ENCODE measurements around the gene RNF5. TPM values are rescaled to one million over a fixed set of nuclear protein-coding genes. Genes with fewer than 3 reads are reported as not detected.
A peak's percentile ranks its signal among the peaks of the same experiment; 100 is the strongest.

The RNF5 gene
- total and polyA plus RNA-seq, 10 of the 15 experiments (the other 5 are each of a cell fraction or from before 2014, with no cell fraction given), result 31.4 to 114 (median 62.8) TPM

- TF ChIP-seq SKIL (IDR thresholded peaks at IDR 0.05; ENCODE audit: low read depth, poor library complexity, severe bottlenecking) (peak; percentile 92), ELK1 (IDR thresholded peaks at IDR 0.05; ENCODE audit: low read depth, low read length) (no peak), NFYB (IDR thresholded peaks at IDR 0.05; ENCODE audit: insufficient read depth, low read depth, low read length) (peak; percentile 99), CHD1 (IDR thresholded peaks at IDR 0.05; ENCODE audit: low read depth, low read length) (no peak), ZNF274 (IDR thresholded peaks at IDR 0.05; ENCODE audit: insufficient read depth, insufficient read length) (no peak), PAX8 (IDR thresholded peaks at IDR 0.05) (no peak), MYB (IDR thresholded peaks at IDR 0.05; ENCODE audit: borderline replicate concordance, low read depth, low read length) (no peak), SIN3A (IDR thresholded peaks at IDR 0.05; ENCODE audit: low read depth, low read length) (peak; percentile 79; the same call in 1 of the 2 replicates), NFIC (IDR thresholded peaks at IDR 0.05; ENCODE audit: low read depth, low read length) (no peak), CBX5 (IDR thresholded peaks at IDR 0.05; ENCODE audit: low read depth) (no peak), PRDM15 (CRISPR knock-in tag; IDR thresholded peaks at IDR 0.05) (no peak), BCL11A (IDR thresholded peaks at IDR 0.05; ENCODE audit: low read depth, low read length) (no peak), PKNOX1 (IDR thresholded peaks at IDR 0.05) (peak; percentile 100), IKZF1 (conservative IDR thresholded peaks at IDR 0.05) (no peak), FOS (IDR thresholded peaks at IDR 0.05; ENCODE audit: borderline replicate concordance, extremely low read depth, insufficient read length) (peak; percentile 95), POU2F2 (IDR thresholded peaks at IDR 0.05; ENCODE audit: borderline replicate concordance, low read depth, low read length) (peak; percentile 3; the same call in 1 of the 3 replicates), E4F1 (IDR thresholded peaks at IDR 0.05; ENCODE audit: borderline replicate concordance, partially characterized antibody) (peak; percentile 43), IRF4 (IDR thresholded peaks at IDR 0.05; ENCODE audit: low read depth, low read length) (no peak)
These were observed at the start of gene RNF5 (continued) for GRCh38 chr6:32177788-32178546.

Measured in GM12878 (cell line).